D721Med (cell line): Measurements from ENCODE around the gene HHLA2.

Experiments used
- DNase-seq: peaks from one replicate; pipeline ENCODE4 v3.0.0; 2011; ENCODE audit warnings: low spot score; ENCODE audit not compliant: insufficient read length
- FAIRE-seq: peaks from 2 replicates; lab custom pipeline; 2011; peaks lifted over from hg19 to GRCh38; lab: Jason Lieb, UNC
- CTCF ChIP-seq: IDR thresholded peaks from 2 replicates; pipeline ENCODE4 v1.5.1; 2012; ENCODE audit warnings: mild to moderate bottlenecking, control low read depth; ENCODE audit not compliant: insufficient read depth; ENCODE audit errors: missing control alignments

The HHLA2 gene

GRCh38 chr3:108292450-108292849 is 3.9 kb upstream of the HHLA2 start:
- DNase-seq (no peak), FAIRE-seq (no peak)
- no peak for TF ChIP-seq CTCF

- no peak for TF ChIP-seq CTCF
- no peak for DNase-seq
- FAIRE-seq, result no peak
Measured at GRCh38 chr3:108292905-108293328, 3.4 kb upstream of the HHLA2 start.

- no peak for TF ChIP-seq CTCF
- DNase-seq (no peak), FAIRE-seq (no peak)
Measured at GRCh38 chr3:108293858-108294257, 2.5 kb upstream of the HHLA2 start.

DNA sequence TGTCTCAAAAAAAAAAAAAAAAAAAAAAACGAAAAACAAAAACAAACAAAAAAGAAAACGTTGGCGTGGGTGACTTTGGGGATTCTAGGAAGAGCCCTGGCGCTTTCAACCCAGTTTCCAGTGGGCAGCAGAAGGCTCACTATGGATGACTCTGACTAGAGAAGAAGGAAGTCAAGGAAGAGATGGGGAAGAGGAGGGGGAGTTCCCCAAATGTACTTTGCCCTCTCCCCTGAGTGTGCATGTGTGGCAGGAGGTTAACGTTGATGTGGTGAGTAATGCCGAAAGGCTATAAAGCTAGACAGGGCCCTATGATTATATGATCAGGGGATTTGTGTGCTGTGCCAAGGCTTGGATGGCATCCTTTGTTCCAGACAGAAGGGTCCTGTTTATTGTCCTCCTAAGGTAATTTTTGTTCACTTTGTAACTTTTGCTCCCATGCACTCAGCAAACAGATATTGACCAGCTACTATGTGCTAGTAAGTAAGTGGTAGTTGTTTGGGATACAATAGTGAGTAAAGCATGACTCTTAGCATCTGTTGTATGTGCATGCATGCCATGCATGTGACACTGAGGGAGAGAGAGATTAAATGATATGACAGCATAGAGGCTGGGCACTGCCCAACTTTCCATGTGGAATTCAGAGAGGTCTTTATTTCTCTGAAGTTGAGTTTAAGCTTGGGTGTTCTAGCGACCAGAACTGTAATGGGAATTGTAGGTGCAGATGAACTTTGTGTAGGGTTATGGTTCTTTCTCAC is 750 bp upstream of the HHLA2 start:
- DNase-seq, result no peak
- no peak for FAIRE-seq
- no peak for TF ChIP-seq CTCF

DNA sequence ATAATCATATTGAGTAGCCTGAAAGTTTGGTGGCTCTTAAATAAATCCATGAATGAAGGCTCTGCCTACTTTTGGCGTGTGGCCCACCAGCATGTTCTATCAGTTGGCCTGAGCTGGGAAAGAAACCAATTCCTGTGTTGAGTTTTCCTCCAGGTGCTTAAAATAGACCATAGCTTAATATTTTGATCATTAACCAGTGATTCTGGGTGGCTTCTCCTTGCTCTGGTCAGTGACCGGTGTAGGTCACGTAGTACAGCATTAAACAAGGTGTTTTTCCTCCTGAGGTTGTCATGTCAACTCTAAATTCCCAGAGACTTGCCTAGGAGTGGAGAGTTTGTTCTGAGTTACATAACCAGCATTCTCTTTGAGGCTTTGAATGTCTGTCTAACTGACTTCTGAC is 1.3 kb downstream of the HHLA2 start:
- TF ChIP-seq CTCF, result no peak
- DNase-seq (no peak), FAIRE-seq (no peak)

- FAIRE-seq (no peak), DNase-seq (no peak)
- TF ChIP-seq CTCF, result no peak
Measured at GRCh38 chr3:108298056-108298455, 1.7 kb downstream of the HHLA2 start.

- no peak for DNase-seq
- FAIRE-seq, result no peak
- TF ChIP-seq CTCF, result no peak
Measured at GRCh38 chr3:108300103-108300849, 3.9 kb downstream of the HHLA2 start.
